Neural progenitor cell (in vitro differentiated cells): ENCODE results near the gene PAK6.

Experiments
- EZH2 ChIP-seq: fragments of 200-600 bp; sonication (generic); IDR thresholded peaks from 2 replicates; pipeline ENCODE4 v1.6.1; 2017; ENCODE audit warnings: antibody characterized with exemption, mild to moderate bottlenecking, moderate library complexity
- EZH2phosphoT487 ChIP-seq: fragments of 200-600 bp; sonication (generic); IDR thresholded peaks from 2 replicates; pipeline ENCODE4 v1.6.1; 2017; ENCODE audit warnings: antibody characterized with exemption

DNA sequence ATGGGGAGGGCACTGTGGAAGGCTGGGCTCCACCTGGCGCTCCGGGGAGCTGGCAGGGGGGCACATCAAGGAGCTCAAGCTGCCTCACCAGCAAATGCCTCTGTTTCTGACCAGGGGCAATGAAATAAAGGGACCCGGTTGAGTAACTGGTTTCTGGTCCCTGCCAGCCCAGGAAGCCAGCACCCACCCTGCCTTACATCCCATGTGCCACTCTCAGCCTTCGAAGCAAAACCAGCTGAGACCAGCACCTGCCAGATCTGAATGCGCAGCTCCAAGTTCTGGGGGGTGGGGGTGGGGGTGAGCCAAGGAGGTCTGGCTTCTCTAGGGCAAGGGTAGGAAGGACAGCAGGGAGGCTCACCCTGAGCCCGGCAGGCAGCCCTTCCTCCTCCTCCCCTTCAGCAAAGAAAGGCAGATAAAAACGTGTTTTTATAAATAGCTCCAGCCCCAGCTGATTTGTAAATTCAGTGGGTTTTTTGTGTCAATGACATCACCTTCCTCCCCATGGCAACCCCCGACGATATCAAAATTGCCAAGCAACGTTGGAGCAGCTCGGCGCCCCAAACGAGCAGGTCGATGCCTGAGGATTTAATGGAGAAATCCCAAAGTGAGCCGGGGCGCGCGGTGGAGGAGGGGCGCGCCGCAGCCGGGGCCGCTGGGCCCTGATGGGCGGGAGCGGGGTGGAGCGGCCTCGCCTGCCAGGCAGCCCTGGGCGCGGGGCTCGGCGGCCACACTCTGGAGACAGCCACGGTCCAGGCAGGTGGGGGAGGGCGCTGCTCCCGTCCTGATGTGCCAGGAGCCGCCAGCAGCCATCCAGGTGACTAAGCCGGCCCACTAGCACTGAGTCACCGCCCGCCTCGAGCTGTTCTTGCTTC lies at the start of gene PAK6:
- no peak for TF ChIP-seq EZH2phosphoT487
- TF ChIP-seq EZH2: no peak
